Kidney (tissue), 14 donors: ENCODE data around the gene KDM4E. TPM values are rescaled to one million over a fixed set of nuclear protein-coding genes. Genes with fewer than 3 reads are reported as not detected.
"Not testable (repeated sequence)": the region's sequence is repeated elsewhere in the genome, so short reads cannot be mapped to it uniquely, and the experiment has no call there.

ENCODE experiments used
- DNase-seq, 5 donors: peaks; one replicate each; pipeline ENCODE4 v3.0.0-alpha.2; 2013 to 2020
- FAIRE-seq: peaks from 2 replicates; lab custom pipeline; 2012; peaks lifted over from hg19 to GRCh38; lab: Jason Lieb, UNC
- H3K27ac ChIP-seq, 2 donors: one replicate each; pipeline ENCODE4 v1.7.0; 2013; ENCODE audit warnings: low read depth in 2 of 2, low read length in 2 of 2, inconsistent platforms in 1 of 2
- H3K27me3 ChIP-seq: one replicate; pipeline ENCODE4 v1.7.1; 2013; ENCODE audit warnings: low read length, inconsistent platforms; ENCODE audit not compliant: control insufficient read depth, insufficient read depth
- H3K36me3 ChIP-seq, 3 donors: one replicate each; pipeline versions ENCODE4 v1.7.0 to v1.7.1; 2013; ENCODE audit warnings: low read length in 3 of 3, control low read depth in 1 of 3, inconsistent platforms in 1 of 3; ENCODE audit not compliant: insufficient read depth in 3 of 3, control insufficient read depth in 2 of 3
- H3K4me1 ChIP-seq, 3 donors: one replicate each; pipeline versions ENCODE4 v1.7.0 to v1.7.1; 2013; ENCODE audit warnings: low read length in 3 of 3, inconsistent platforms in 1 of 3, low read depth in 1 of 3; ENCODE audit not compliant: control insufficient read depth in 2 of 3, insufficient read depth in 2 of 3
- H3K4me3 ChIP-seq, 3 donors: one replicate each; pipeline versions ENCODE4 v1.7.0 to v1.8.1; 2013; ENCODE audit warnings: low read length in 3 of 3, control low read depth in 1 of 3, inconsistent platforms in 1 of 3
- H3K9ac ChIP-seq, 3 donors: one replicate each; pipeline versions ENCODE4 v1.7.0 to v1.7.1; 2013; ENCODE audit warnings: low read length in 3 of 3, control low read depth in 1 of 3, inconsistent platforms in 1 of 3
- H3K9me3 ChIP-seq, 3 donors: one replicate each; pipeline versions ENCODE4 v1.7.0 to v1.7.1; 2013; ENCODE audit warnings: low read length in 3 of 3, control low read depth in 1 of 3, inconsistent platforms in 1 of 3; ENCODE audit not compliant: control insufficient read depth in 2 of 3, insufficient read depth in 1 of 3
- intact Hi-C: fragments of 100-400 bp; cut with DNase I; formaldehyde crosslinking; loops from one replicate; pipeline ENCODE4 v1.11.1; 2022
- polyA plus RNA-seq: library from polyadenylated mRNA; stranded (reverse); fragments of 350-450 nt; fragmentation: Illumina TruSeq; extraction: RNeasy Lipid Tissue Mini Kit (QIAGEN cat#74804); gene quantifications from one replicate; pipeline ENCODE4 v1.2.3, GENCODE V29; 2014; ENCODE audit warnings: low read depth, low replicate concordance; ENCODE audit not compliant: insufficient read depth
- total RNA-seq: library from RNA; stranded (reverse); fragmentation: NEBNext Ultra II Directional; extraction: Animal tissue kit (Norgen Biotek cat#: 25700); gene quantifications from one replicate; pipeline ENCODE4 v1.2.1, GENCODE V29; 2021
- TF ChIP-seq, protein P1 (sequence below): IDR thresholded peaks from 3 replicates; pipeline ENCODE4 v1.5.1; 2012; ENCODE audit warnings: mild to moderate bottlenecking, moderate library complexity, borderline replicate concordance; ENCODE audit not compliant: insufficient read depth; ENCODE audit errors: extremely low read depth
- donor health status: control.
- donor health status: control.
- donor health status: control.
- donor health status: control.
- donor health status: control.
- donor health status: DM: yes; HTN: yes; CAD: no.
- donor health status: Normal renal cell carcinoma (clear cell type).

KDM4E gene
- total and polyA plus RNA-seq, 2 donors from 2014 or later: not detected

GRCh38 chr11:95035316-95035715, 10.3 kb downstream of the KDM4E start:
- FAIRE-seq: no peak
- Histone ChIP-seq H3K36me3 (no peaks in the 10 kb centered on the region), H3K27ac (no peak overlapping the region), H3K4me3 (no peak overlapping the region), H3K27me3 (no peaks in the 10 kb centered on the region), H3K9ac (no peak overlapping the region), H3K4me1 (no peaks in the 10 kb centered on the region), H3K9me3 (no peaks in the 10 kb centered on the region)
- TF ChIP-seq, protein P1, sequence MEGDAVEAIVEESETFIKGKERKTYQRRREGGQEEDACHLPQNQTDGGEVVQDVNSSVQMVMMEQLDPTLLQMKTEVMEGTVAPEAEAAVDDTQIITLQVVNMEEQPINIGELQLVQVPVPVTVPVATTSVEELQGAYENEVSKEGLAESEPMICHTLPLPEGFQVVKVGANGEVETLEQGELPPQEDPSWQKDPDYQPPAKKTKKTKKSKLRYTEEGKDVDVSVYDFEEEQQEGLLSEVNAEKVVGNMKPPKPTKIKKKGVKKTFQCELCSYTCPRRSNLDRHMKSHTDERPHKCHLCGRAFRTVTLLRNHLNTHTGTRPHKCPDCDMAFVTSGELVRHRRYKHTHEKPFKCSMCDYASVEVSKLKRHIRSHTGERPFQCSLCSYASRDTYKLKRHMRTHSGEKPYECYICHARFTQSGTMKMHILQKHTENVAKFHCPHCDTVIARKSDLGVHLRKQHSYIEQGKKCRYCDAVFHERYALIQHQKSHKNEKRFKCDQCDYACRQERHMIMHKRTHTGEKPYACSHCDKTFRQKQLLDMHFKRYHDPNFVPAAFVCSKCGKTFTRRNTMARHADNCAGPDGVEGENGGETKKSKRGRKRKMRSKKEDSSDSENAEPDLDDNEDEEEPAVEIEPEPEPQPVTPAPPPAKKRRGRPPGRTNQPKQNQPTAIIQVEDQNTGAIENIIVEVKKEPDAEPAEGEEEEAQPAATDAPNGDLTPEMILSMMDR: no peak
- no peak for DNase-seq
- intact Hi-C loops: no loop called here

- H3K4me3 ChIP-seq: peak overlapping the region in 1 of 3 donors; percentile 22
- H3K27me3 ChIP-seq, H3K27ac ChIP-seq, H3K9me3 ChIP-seq, H3K9ac ChIP-seq, H3K4me1 ChIP-seq, FAIRE-seq, intact Hi-C loops, H3K36me3 ChIP-seq: not testable (repeated sequence)
- DNase-seq: peak in 4 of 5 donors; percentile 30 to 75 (median 42)
Observed at GRCh38 chr11:95037356-95038035, 12.4 kb downstream of the KDM4E start.

DNA sequence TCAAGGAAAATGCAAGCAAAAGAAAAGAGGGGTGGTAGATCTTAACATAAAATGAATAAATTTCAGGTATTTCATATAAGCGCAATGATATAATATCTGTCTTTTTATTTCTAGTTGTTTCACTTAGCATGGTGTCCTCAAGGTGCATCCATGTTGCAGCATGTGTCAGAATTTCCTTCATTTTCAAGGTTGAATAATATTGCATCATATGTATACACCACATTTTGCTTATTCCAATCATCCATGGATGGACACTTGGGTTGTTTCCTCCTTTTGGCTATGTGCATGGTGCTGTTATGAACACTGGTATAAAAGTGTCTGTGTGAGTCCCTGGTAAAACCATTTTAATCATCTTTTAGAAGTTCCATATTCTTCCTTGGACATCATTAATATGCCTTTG, 17.2 kb downstream of the KDM4E start:
- no peak for DNase-seq
- intact Hi-C loops: no loop called here
- no peak overlapping the region for H3K27ac ChIP-seq
- no peaks in the 10 kb centered on the region for H3K9me3 ChIP-seq
- TF ChIP-seq, protein P1: no peak
- no peaks in the 10 kb centered on the region for H3K36me3 ChIP-seq
- H3K4me1 ChIP-seq: no peaks in the 10 kb centered on the region
- no peak overlapping the region for H3K4me3 ChIP-seq
- no peak for FAIRE-seq
- no peak overlapping the region for H3K9ac ChIP-seq
- H3K27me3 ChIP-seq: no peaks in the 10 kb centered on the region

GRCh38 chr11:95042906-95043305, 17.8 kb downstream of the KDM4E start:
- intact Hi-C loops: no loop called here

More at GRCh38 chr11:95042906-95043305, 17.8 kb downstream of the KDM4E start:
- Histone ChIP-seq H3K36me3 (no peaks in the 10 kb centered on the region), H3K27me3 (no peaks in the 10 kb centered on the region), H3K4me3 (no peak overlapping the region), H3K4me1 (no peaks in the 10 kb centered on the region), H3K9me3 (no peaks in the 10 kb centered on the region), H3K27ac (no peak overlapping the region), H3K9ac (no peak overlapping the region)
- TF ChIP-seq, protein P1: no peak
- FAIRE-seq (no peak), DNase-seq (no peak)
